H1 (cell line): ENCODE measurements around the gene ENO3. TPM values are rescaled to one million over a fixed set of nuclear protein-coding genes. Genes with fewer than 3 reads are reported as not detected.
"Not testable (repeated sequence)": the region's sequence is repeated elsewhere in the genome, so short reads cannot be mapped to it uniquely, and the experiment has no call there.

Experiments used
- CTCF ChIA-PET: fragments of 300-600 bp; sonication (Branson Sonifier 250); formaldehyde crosslinking; loops from one replicate; lab custom pipeline; 2021; ENCODE audit not compliant: partially characterized antibody; lab: Charles Lee
- POLR2A ChIA-PET: fragments of 300-600 bp; sonication (Branson Sonifier 250); formaldehyde crosslinking; loops from one replicate; lab custom pipeline; 2021; ENCODE audit warnings: inconsistent platforms; ENCODE audit not compliant: partially characterized antibody; lab: Charles Lee
- DNase-seq, 2 experiments: peaks; one replicate each; pipeline versions ENCODE4 v3.0.0 to v3.0.0-alpha.2; 2010 to 2022; ENCODE audit warnings: low spot score in 2 of 2, low read depth in 1 of 2, mixed read lengths in 1 of 2
- FAIRE-seq: peaks from 2 replicates; lab custom pipeline; 2011; peaks lifted over from hg19 to GRCh38; lab: Jason Lieb, UNC
- H2AFZ ChIP-seq: 2 replicates; pipeline ENCODE4 v1.8.1; 2012; ENCODE audit warnings: low read length, inconsistent platforms
- H2AK5ac ChIP-seq: 2 replicates; pipeline ENCODE4 v1.6.1; 2013; ENCODE audit warnings: low read depth, low read length
- H2BK120ac ChIP-seq: replicated peaks from 2 replicates; pipeline ENCODE3; 2013; ENCODE audit warnings: low read depth, low read length, inconsistent platforms
- H2BK12ac ChIP-seq: 2 replicates; pipeline ENCODE4 v1.6.1; 2013; ENCODE audit warnings: low read depth, low read length
- H2BK15ac ChIP-seq: 2 replicates; pipeline ENCODE4 v1.6.1; 2013; ENCODE audit warnings: low read length
- H2BK20ac ChIP-seq: 2 replicates; pipeline ENCODE4 v1.6.1; 2013; ENCODE audit warnings: low read length
- H2BK5ac ChIP-seq: 2 replicates; pipeline ENCODE4 v1.6.1; 2013; ENCODE audit warnings: low read depth, low read length
- H3K14ac ChIP-seq: 2 replicates; pipeline ENCODE4 v1.6.1; 2013; ENCODE audit warnings: inconsistent platforms; ENCODE audit not compliant: insufficient read length
- H3K18ac ChIP-seq: 2 replicates; pipeline ENCODE4 v1.6.1; 2013; ENCODE audit warnings: low read length; ENCODE audit errors: extremely low read depth
- H3K23ac ChIP-seq: 2 replicates; pipeline ENCODE4 v1.6.1; 2013; ENCODE audit warnings: inconsistent platforms; ENCODE audit not compliant: insufficient read length
- H3K23me2 ChIP-seq: 2 replicates; pipeline ENCODE4 v1.6.1; 2013; ENCODE audit warnings: low read depth, low read length
- H3K27ac ChIP-seq: 2 replicates; pipeline ENCODE4 v1.6.1; 2011; ENCODE audit warnings: low read depth, low read length, inconsistent platforms
- H3K27me3 ChIP-seq, 4 experiments: replicated peaks in 1 of 4; 1 replicate in 1 of 4; 2 replicates in 3 of 4; pipeline versions ENCODE4 v1.6.1 to v1.8.1; 2011 to 2013; ENCODE audit warnings: low read length in 3 of 4, mild to moderate bottlenecking in 3 of 4, inconsistent platforms in 2 of 4, mixed read lengths in 2 of 4, moderate library complexity in 1 of 4; ENCODE audit not compliant: control insufficient read depth in 3 of 4, insufficient read depth in 3 of 4; ENCODE audit errors: extremely low read depth in 1 of 4
- H3K36me3 ChIP-seq, 4 experiments: 2 replicates each; pipeline versions ENCODE4 v1.6.1 to v1.8.1; 2011 to 2013; ENCODE audit warnings: mild to moderate bottlenecking in 4 of 4, low read length in 3 of 4, moderate library complexity in 2 of 4, control low read depth in 1 of 4, inconsistent platforms in 1 of 4; ENCODE audit not compliant: insufficient read depth in 4 of 4, control insufficient read depth in 2 of 4
- H3K4ac ChIP-seq: replicated peaks from 2 replicates; pipeline ENCODE3; 2013; ENCODE audit warnings: low read length, low read depth, mixed read lengths, inconsistent platforms; ENCODE audit not compliant: insufficient read length
- H3K4me1 ChIP-seq, 4 experiments: replicated peaks in 1 of 4; 1 replicate in 1 of 4; 2 replicates in 3 of 4; pipeline versions ENCODE4 v1.6.1 to v1.8.1; 2011 to 2013; ENCODE audit warnings: low read length in 3 of 4, inconsistent platforms in 2 of 4, mixed read lengths in 1 of 4; ENCODE audit not compliant: insufficient read depth in 4 of 4, control insufficient read depth in 3 of 4
- H3K4me2 ChIP-seq, 2 experiments: 2 replicates each; pipeline versions ENCODE4 v1.6.1 to v1.8.1; 2011 to 2013; ENCODE audit warnings: low read depth in 2 of 2, low read length in 2 of 2, control low read depth in 1 of 2, inconsistent platforms in 1 of 2, mild to moderate bottlenecking in 1 of 2; ENCODE audit not compliant: insufficient read depth in 1 of 2
- H3K4me3 ChIP-seq, 4 experiments: fragments of 200-600, 300-600 bp in 1 of 4; sonication (generic), shearing (Covaris generic), sonication (Bioruptor Twin) in 1 of 4; 2 replicates each; pipeline versions ENCODE4 v1.5.1 to v1.8.1; 2011 to 2016; ENCODE audit warnings: low read length in 4 of 4, low read depth in 3 of 4, control low read depth in 2 of 4, inconsistent platforms in 2 of 4, mild to moderate bottlenecking in 2 of 4, mixed read lengths in 1 of 4, moderate library complexity in 1 of 4; ENCODE audit not compliant: insufficient read depth in 2 of 4; ENCODE audit errors: extremely low read depth in 1 of 4
- H3K56ac ChIP-seq: replicated peaks from 2 replicates; pipeline ENCODE3; 2013; ENCODE audit warnings: low read depth, mild to moderate bottlenecking, mixed read lengths, low read length, inconsistent platforms; ENCODE audit not compliant: insufficient read length
- H3K79me1 ChIP-seq: 2 replicates; pipeline ENCODE4 v1.6.1; 2013; ENCODE audit warnings: low read depth, low read length, control low read depth
- H3K79me2 ChIP-seq, 2 experiments: 2 replicates each; pipeline versions ENCODE4 v1.6.1 to v1.8.1; 2012 to 2013; ENCODE audit warnings: low read length in 2 of 2, mild to moderate bottlenecking in 2 of 2, inconsistent platforms in 1 of 2; ENCODE audit not compliant: insufficient read depth in 2 of 2, control insufficient read depth in 1 of 2
- H3K9ac ChIP-seq, 4 experiments: replicated peaks in 1 of 4; 1 replicate in 1 of 4; 2 replicates in 3 of 4; pipeline versions ENCODE4 v1.6.1 to v1.8.1; 2011 to 2013; ENCODE audit warnings: low read depth in 3 of 4, low read length in 3 of 4, control low read depth in 2 of 4, mild to moderate bottlenecking in 2 of 4, moderate library complexity in 2 of 4, inconsistent platforms in 1 of 4; ENCODE audit errors: extremely low read depth in 1 of 4
- H3K9me3 ChIP-seq, 2 experiments: 2 replicates each; pipeline versions ENCODE4 v1.6.1 to v1.8.1; 2012 to 2013; ENCODE audit warnings: mild to moderate bottlenecking in 2 of 2, moderate library complexity in 2 of 2, control low read depth in 1 of 2, inconsistent platforms in 1 of 2, low read depth in 1 of 2, low read length in 1 of 2, mixed read lengths in 1 of 2; ENCODE audit not compliant: insufficient read depth in 2 of 2
- H4K20me1 ChIP-seq, 2 experiments: replicated peaks in 1 of 2; 2 replicates each; pipeline versions ENCODE3 to v1.8.1; 2011 to 2013; ENCODE audit warnings: inconsistent platforms in 2 of 2, low read length in 2 of 2, mild to moderate bottlenecking in 1 of 2; ENCODE audit not compliant: insufficient read depth in 2 of 2, control insufficient read depth in 1 of 2
- H4K5ac ChIP-seq: 2 replicates; pipeline ENCODE4 v1.6.1; 2013; ENCODE audit warnings: low read length, low read depth, mixed read lengths, inconsistent platforms; ENCODE audit not compliant: insufficient read length
- H4K8ac ChIP-seq: 2 replicates; pipeline ENCODE4 v1.8.0; 2013; ENCODE audit warnings: mild to moderate bottlenecking, moderate library complexity, low read length, inconsistent platforms; ENCODE audit not compliant: insufficient read depth; ENCODE audit errors: extremely low read depth
- H4K91ac ChIP-seq: replicated peaks from 2 replicates; pipeline ENCODE3; 2013; ENCODE audit warnings: low read length, mixed read lengths, inconsistent platforms; ENCODE audit not compliant: insufficient read length
- WGBS, 2 experiments: shearing (Covaris generic) in 1 of 2; methylation state at CpG; one replicate each; pipeline versions ENCODE4 v1.1.6 to v1.1.7; 2013 to 2015; ENCODE audit warnings: low lambda C conversion rate in 2 of 2, mixed read lengths in 2 of 2, inconsistent platforms in 1 of 2, low coverage in 1 of 2, missing lambda C conversion rate in 1 of 2; ENCODE audit not compliant: insufficient replicate concordance in 2 of 2, insufficient coverage in 1 of 2, insufficient read length in 1 of 2; ENCODE audit errors: extremely low coverage in 1 of 2, missing lambda C conversion rate in 1 of 2; 5-methylcytosine and 5-hydroxymethylcytosine counted together
- polyA plus RNA-seq, 7 experiments: library from polyadenylated mRNA; depleted of rRNA in 3 of 7; stranded (reverse) in 5 of 7; unstranded in 2 of 7; fragments of >200 nt in 5 of 7; fragments of 200-250 nt in 2 of 7; gene quantifications; 1 replicate in 5 of 7; 2 replicates in 1 of 7; 4 replicates in 1 of 7; pipeline versions ENCODE4 v1.2.1 to v1.2.3, GENCODE V29; 2011 to 2013; ENCODE audit warnings: missing spikeins in 2 of 7, mixed read lengths in 2 of 7
- total RNA-seq: library from RNA; stranded (reverse); fragmentation: NEBNext Ultra II Directional; extraction: Animal tissue kit (Norgen Biotek cat#: 25700); gene quantifications from 2 replicates; pipeline ENCODE4 v1.2.1, GENCODE V29; 2021

ENO3 gene
- total and polyA plus RNA-seq, 2 of the 8 experiments (the other 6 are each of a cell fraction or from before 2014, with no cell fraction given): 25.0 to 25.7 TPM

GRCh38 chr17:4926577-4927335 lies 24.2 kb upstream of the ENO3 start:
- WGBS, 2 experiments: 84% methylated on average over 19 of the region's 24 CpGs; no CpG with 5 or more reads in 1 of the 2 experiments
- CTCF ChIA-PET: interaction anchor here (0.9 kb wide), 1 partner anchor 17 kb away, joined by 4 read pairs; no protein-coding TSS in a partner anchor
- H3K27me3 ChIP-seq: not testable (repeated sequence)

More at GRCh38 chr17:4926577-4927335, 24.2 kb upstream of the ENO3 start:
- not testable (repeated sequence) for H3K18ac ChIP-seq, H2BK20ac ChIP-seq, H3K56ac ChIP-seq, H2BK5ac ChIP-seq, H2BK15ac ChIP-seq, H4K8ac ChIP-seq, H3K23ac ChIP-seq, H3K79me2 ChIP-seq, H4K91ac ChIP-seq, H2AK5ac ChIP-seq, H3K9ac ChIP-seq, H3K14ac ChIP-seq, H3K36me3 ChIP-seq, H4K5ac ChIP-seq, H3K27ac ChIP-seq, H4K20me1 ChIP-seq, H3K4ac ChIP-seq, H2BK12ac ChIP-seq, H2BK120ac ChIP-seq, H3K23me2 ChIP-seq, H3K4me2 ChIP-seq, H3K4me3 ChIP-seq, H3K4me1 ChIP-seq, FAIRE-seq, DNase-seq, H2AFZ ChIP-seq, H3K79me1 ChIP-seq, H3K9me3 ChIP-seq
- POLR2A ChIA-PET: interaction anchor here (0.6 to 7.3 kb wide), 11 partner anchors 8 to 180 kb away, joined by 3 to 60 read pairs (median 3); partner anchors contain the start of genes RNF167 and SLC25A11
